ENCODE data around the gene GRAMD2B. TPM values are rescaled to one million over a fixed set of nuclear protein-coding genes. Genes with fewer than 3 reads are reported as not detected.

The GRAMD2B gene
- total and polyA plus RNA-seq, 2 of the 13 experiments (the other 11 are each of a cell fraction or from before 2014, with no cell fraction given): 8.1 to 10.6 TPM

GRCh38 chr5:126444137-126444536 is 20.9 kb downstream of the GRAMD2B start (continued):
- no peak for TF ChIP-seq SP1 (IDR thresholded peaks at IDR 0.05)
- TF ChIP-seq SP1 (CRISPR knock-in tag; IDR thresholded peaks at IDR 0.05): no peak
- TF ChIP-seq ETV5 (CRISPR knock-in tag; IDR thresholded peaks at IDR 0.05; ENCODE audit: borderline replicate concordance): no peak
- TF ChIP-seq SKIL (CRISPR knock-in tag; IDR thresholded peaks at IDR 0.05; ENCODE audit: borderline replicate concordance): no peak
- TF ChIP-seq ARID2 (CRISPR knock-in tag; IDR thresholded peaks at IDR 0.05; ENCODE audit: borderline replicate concordance): no peak
- TF ChIP-seq YY1 (IDR thresholded peaks at IDR 0.05; ENCODE audit: insufficient read depth, insufficient replicate concordance, low read depth, low read length): no peak
- no peak for TF ChIP-seq ZNF350 (CRISPR knock-in tag; IDR thresholded peaks at IDR 0.05; ENCODE audit: borderline replicate concordance, low read depth)
- TF ChIP-seq HNRNPH1 (optimal IDR thresholded peaks at IDR 0.05; ENCODE audit: low read depth, low read length): no peak
- no peak for TF ChIP-seq HOXA9 (CRISPR knock-in tag; IDR thresholded peaks at IDR 0.05; ENCODE audit: borderline replicate concordance)
- no peak for TF ChIP-seq RAD21 (CRISPR knock-in tag; IDR thresholded peaks at IDR 0.05)
- TF ChIP-seq HINFP (CRISPR knock-in tag; IDR thresholded peaks at IDR 0.05; ENCODE audit: low read depth): no peak
- TF ChIP-seq ZNF784 (CRISPR knock-in tag; IDR thresholded peaks at IDR 0.05; ENCODE audit: borderline replicate concordance): no peak

Data from HepG2 (cell line).